ENCODE results near the gene PDE4B.
"Not testable (repeated sequence)": the region's sequence is repeated elsewhere in the genome, so short reads cannot be mapped to it uniquely, and the experiment has no call there.

Gene PDE4B

GRCh38 chr1:65953170-65953569, 160.5 kb downstream of the PDE4B start:
- no peak for DNase-seq (ENCODE audit: low read depth)

- DNase-seq (ENCODE audit: low read depth): no peak
These were observed 162.4 kb downstream of the PDE4B start for GRCh38 chr1:65955071-65955470.

- no peak for DNase-seq (ENCODE audit: low read depth)
These were observed 162.8 kb downstream of the PDE4B start for GRCh38 chr1:65955503-65955902.

- no peak for DNase-seq (ENCODE audit: low read depth)
These were observed 166.1 kb downstream of the PDE4B start for GRCh38 chr1:65958561-65959350.

GRCh38 chr1:65959896-65960567, 167.3 kb downstream of the PDE4B start:
- no peak for DNase-seq (ENCODE audit: low read depth)

GRCh38 chr1:65963156-65963888, 170.6 kb downstream of the PDE4B start:
- no peak for DNase-seq (ENCODE audit: low read depth)

- no peak for DNase-seq (ENCODE audit: low read depth)
These were observed 171.4 kb downstream of the PDE4B start for GRCh38 chr1:65964123-65964522.

- no peak for DNase-seq (ENCODE audit: low read depth)
These were observed 172.7 kb downstream of the PDE4B start for GRCh38 chr1:65965112-65965996.

- DNase-seq (ENCODE audit: low read depth): not testable (repeated sequence)
These were observed 174.8 kb downstream of the PDE4B start for GRCh38 chr1:65967492-65967891.

GRCh38 chr1:65971547-65971946, 178.9 kb downstream of the PDE4B start:
- no peak for DNase-seq (ENCODE audit: low read depth)

GRCh38 chr1:65975708-65976107, 183.0 kb downstream of the PDE4B start:
- no peak for DNase-seq (ENCODE audit: low read depth)

GRCh38 chr1:65979136-65980044, 186.7 kb downstream of the PDE4B start:
- DNase-seq (ENCODE audit: low read depth): no peak

GRCh38 chr1:65980237-65980636, 187.5 kb downstream of the PDE4B start:
- no peak for DNase-seq (ENCODE audit: low read depth)

GRCh38 chr1:65983500-65983899, 190.8 kb downstream of the PDE4B start:
- DNase-seq (ENCODE audit: low read depth): no peak

GRCh38 chr1:65985393-65986066, 192.8 kb downstream of the PDE4B start:
- DNase-seq (ENCODE audit: low read depth): no peak

GRCh38 chr1:65986146-65986545, 193.5 kb downstream of the PDE4B start:
- no peak for DNase-seq (ENCODE audit: low read depth)

- no peak for DNase-seq (ENCODE audit: low read depth)
These were observed 197.5 kb downstream of the PDE4B start for GRCh38 chr1:65990161-65990560.

- DNase-seq (ENCODE audit: low read depth): no peak
These were observed 199.0 kb downstream of the PDE4B start for GRCh38 chr1:65991694-65992093.

GRCh38 chr1:65992165-65992821, 199.6 kb downstream of the PDE4B start:
- DNase-seq (ENCODE audit: low read depth): no peak

- DNase-seq (ENCODE audit: low read depth): no peak
These were observed 200.2 kb downstream of the PDE4B start for GRCh38 chr1:65992831-65993271.

All from stromal cell of bone marrow (primary cell).